ENCODE data around the gene LGALS9.
"Not testable (repeated sequence)": the region's sequence is repeated elsewhere in the genome, so short reads cannot be mapped to it uniquely, and the experiment has no call there.

Gene LGALS9

DNA sequence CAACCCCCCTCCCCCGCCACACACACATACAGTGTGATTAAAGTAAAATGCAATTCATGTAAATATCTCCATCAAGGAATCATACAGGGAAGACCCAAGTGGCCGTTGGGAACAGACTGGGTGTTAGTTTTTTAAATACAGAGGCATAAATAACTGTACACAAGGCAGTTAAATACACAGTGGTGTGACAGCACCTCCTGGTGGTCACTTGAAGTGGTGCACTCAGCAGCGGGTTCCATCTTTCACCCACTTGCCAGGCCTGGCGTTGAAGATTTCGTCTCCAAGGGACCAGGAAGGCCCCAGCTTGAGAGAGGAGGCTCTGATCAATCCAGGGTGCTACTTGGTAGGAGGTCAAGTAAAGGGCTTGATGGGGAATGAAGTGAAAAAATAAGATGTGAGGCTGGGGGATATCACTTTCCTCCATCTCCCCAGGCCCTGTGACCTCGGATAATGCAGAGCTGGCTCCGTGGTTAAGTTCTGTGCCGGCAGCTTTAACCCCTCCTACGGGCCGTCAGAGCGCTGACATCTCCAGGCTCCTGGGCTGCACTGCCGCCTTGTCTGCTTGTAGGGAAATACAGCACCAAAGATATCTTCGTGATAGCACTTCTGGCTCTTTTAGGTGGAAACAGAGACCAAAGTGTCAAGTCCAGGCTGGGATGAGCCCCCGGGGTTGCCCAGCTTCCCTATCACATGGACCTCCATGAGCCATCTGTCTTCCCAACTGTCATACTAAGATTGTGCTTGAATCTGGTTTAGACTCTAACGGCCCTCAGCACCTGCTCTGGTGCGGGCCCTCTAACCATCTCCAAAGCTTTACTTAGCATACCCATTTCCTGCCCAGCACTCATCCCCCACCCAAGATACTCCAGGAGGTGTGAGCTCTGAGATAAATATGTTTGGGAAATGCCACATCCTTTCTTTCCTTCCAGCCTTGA lies 20.7 kb downstream of the LGALS9 start:
- H3K27ac ChIP-seq (ENCODE audit: low read length) = no peak overlapping the region
- H3K4me2 ChIP-seq (ENCODE audit: low read length) = no peak overlapping the region
- no peaks in the 10 kb centered on the region for H3K79me2 ChIP-seq (ENCODE audit: low read length)
- no peaks in the 10 kb centered on the region for H3K36me3 ChIP-seq (replicated peaks; ENCODE audit: low read depth, low read length)
- H3K9ac ChIP-seq (ENCODE audit: low read length) = no peak overlapping the region
- H2AFZ ChIP-seq (ENCODE audit: low read depth, low read length) = no peak overlapping the region
- no peaks in the 10 kb centered on the region for H4K20me1 ChIP-seq (ENCODE audit: insufficient read depth, low read length)
- TF ChIP-seq, protein P1, sequence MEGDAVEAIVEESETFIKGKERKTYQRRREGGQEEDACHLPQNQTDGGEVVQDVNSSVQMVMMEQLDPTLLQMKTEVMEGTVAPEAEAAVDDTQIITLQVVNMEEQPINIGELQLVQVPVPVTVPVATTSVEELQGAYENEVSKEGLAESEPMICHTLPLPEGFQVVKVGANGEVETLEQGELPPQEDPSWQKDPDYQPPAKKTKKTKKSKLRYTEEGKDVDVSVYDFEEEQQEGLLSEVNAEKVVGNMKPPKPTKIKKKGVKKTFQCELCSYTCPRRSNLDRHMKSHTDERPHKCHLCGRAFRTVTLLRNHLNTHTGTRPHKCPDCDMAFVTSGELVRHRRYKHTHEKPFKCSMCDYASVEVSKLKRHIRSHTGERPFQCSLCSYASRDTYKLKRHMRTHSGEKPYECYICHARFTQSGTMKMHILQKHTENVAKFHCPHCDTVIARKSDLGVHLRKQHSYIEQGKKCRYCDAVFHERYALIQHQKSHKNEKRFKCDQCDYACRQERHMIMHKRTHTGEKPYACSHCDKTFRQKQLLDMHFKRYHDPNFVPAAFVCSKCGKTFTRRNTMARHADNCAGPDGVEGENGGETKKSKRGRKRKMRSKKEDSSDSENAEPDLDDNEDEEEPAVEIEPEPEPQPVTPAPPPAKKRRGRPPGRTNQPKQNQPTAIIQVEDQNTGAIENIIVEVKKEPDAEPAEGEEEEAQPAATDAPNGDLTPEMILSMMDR (IDR thresholded peaks at IDR 0.05; ENCODE audit: low read depth, low read length) = peak; percentile 63
- TF ChIP-seq EZH2phosphoT487 (IDR thresholded peaks at IDR 0.05; ENCODE audit: low read depth) = no peak
- no peak overlapping the region for H3K4me3 ChIP-seq (ENCODE audit: low read length)
- H3K27me3 ChIP-seq (ENCODE audit: low read depth, low read length) = no peaks in the 10 kb centered on the region; the same call in 1 of the 2 replicates
- no peaks in the 10 kb centered on the region for H3K9me3 ChIP-seq (ENCODE audit: insufficient read depth, low read length)
- H3K4me1 ChIP-seq (ENCODE audit: low read length) = no peaks in the 10 kb centered on the region

DNA sequence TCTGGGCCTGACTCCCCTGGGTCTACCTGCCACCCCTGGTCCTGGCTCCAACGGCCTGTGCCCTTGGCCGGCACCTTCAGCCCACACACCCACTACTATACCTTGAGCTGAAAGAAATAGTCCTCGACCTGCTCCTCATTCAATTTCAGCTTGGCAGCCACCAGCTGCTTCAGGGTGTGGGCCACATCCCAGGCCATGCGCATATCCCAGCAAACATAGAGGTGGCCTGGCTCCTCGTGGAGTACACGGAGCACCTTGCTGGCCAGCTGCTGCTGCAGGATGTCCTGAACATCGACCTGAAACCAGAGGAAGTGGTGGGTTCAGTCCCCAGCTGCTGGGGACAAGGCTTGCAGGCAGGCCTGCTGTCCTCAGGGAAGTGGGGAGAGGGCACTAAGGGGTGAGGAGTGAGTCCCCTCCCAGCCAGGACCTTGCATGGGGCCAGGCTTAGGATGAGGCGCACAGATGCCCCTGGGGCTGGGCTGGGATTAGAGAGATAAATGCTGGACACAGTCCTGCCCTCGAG lies 22.5 kb downstream of the LGALS9 start:
- not testable (repeated sequence) for H3K4me2 ChIP-seq (ENCODE audit: low read length); H3K9me3 ChIP-seq (ENCODE audit: insufficient read depth, low read length); H3K9ac ChIP-seq (ENCODE audit: low read length); H4K20me1 ChIP-seq (ENCODE audit: insufficient read depth, low read length); H3K27me3 ChIP-seq (ENCODE audit: low read depth, low read length); H3K27ac ChIP-seq (ENCODE audit: low read length); H2AFZ ChIP-seq (ENCODE audit: low read depth, low read length); H3K36me3 ChIP-seq (replicated peaks; ENCODE audit: low read depth, low read length); H3K4me1 ChIP-seq (ENCODE audit: low read length); H3K79me2 ChIP-seq (ENCODE audit: low read length); H3K4me3 ChIP-seq (ENCODE audit: low read length)

DNA sequence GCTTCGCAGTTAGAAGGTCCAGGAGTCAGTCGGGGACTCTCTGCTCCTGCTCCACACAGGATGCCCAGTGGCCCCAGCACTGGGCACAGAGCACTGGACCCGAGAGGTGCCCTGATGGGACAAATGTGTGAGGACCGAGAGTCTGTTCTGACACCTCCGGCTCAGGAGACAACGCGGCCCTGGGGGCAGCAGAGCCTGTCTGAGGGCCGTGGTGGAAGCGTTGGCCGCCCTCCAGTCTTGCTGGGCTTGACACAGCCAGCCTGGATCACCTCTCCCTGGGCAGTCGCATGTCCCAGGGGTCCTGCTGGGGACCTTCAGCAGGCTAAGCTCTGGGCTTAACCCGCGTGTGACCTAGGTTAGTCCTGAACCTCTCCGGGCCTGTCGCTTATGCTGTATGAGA lies 23.1 kb downstream of the LGALS9 start:
- Histone ChIP-seq H3K27ac (ENCODE audit: low read length) (no peak overlapping the region), H2AFZ (ENCODE audit: low read depth, low read length) (peak overlapping the region; percentile 86), H3K79me2 (ENCODE audit: low read length) (no peaks in the 10 kb centered on the region), H3K27me3 (ENCODE audit: low read depth, low read length) (no peaks in the 10 kb centered on the region), H3K4me1 (ENCODE audit: low read length) (no peaks in the 10 kb centered on the region), H3K4me2 (ENCODE audit: low read length) (peak overlapping the region; percentile 31), H3K36me3 (replicated peaks; ENCODE audit: low read depth, low read length) (no peaks in the 10 kb centered on the region), H3K9me3 (ENCODE audit: insufficient read depth, low read length) (no peaks in the 10 kb centered on the region), H4K20me1 (ENCODE audit: insufficient read depth, low read length) (no peaks in the 10 kb centered on the region), H3K4me3 (ENCODE audit: low read length) (no peak overlapping the region), H3K9ac (ENCODE audit: low read length) (no peak overlapping the region)
- TF ChIP-seq, protein P1 (IDR thresholded peaks at IDR 0.05; ENCODE audit: low read depth, low read length) = no peak
- no peak for TF ChIP-seq EZH2phosphoT487 (IDR thresholded peaks at IDR 0.05; ENCODE audit: low read depth)

DNA sequence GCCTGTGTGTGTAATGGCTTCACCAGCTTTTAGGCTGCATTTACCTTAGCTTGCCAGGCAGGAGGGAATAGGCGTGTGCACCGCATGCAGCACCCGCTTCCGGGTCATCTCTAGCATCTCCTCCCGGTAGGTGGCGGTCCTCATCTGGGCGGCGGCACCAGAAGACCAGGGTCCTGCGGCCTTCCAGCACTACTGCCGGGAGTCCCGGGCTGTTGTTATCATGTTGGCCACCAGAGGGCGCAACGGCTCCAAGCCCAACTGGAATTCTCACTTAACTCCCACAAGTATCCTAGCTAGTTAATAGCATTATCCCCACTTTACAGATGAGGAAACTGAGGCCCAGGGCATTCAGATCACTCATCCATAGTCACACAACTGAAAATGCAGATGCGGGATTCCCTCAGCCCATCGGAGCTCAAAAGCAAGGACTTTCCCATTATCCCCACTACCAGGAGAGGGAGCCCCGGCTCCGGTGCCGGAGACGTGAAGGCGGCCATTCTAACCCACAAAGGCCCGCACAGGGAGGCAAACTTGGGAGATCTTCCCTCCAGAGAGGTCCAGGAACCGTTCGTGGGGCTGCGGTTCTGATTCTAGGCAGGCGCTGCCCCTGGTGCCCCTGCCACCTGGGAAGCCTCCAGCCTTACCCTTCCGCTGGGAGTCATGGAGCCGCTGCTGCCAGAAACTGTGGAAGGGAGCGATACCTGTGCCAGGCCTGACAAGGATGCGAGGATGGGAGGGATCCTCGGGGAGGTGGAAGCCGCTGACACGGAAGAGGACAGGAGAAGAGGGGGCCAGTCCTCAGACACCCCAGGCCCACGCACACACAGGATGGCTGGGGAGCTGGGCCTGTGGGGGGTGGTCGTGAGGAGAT lies 23.9 kb downstream of the LGALS9 start:
- TF ChIP-seq EZH2phosphoT487 (IDR thresholded peaks at IDR 0.05; ENCODE audit: low read depth) = no peak
- TF ChIP-seq, protein P1 (IDR thresholded peaks at IDR 0.05; ENCODE audit: low read depth, low read length) = peak; percentile 92
- no peak overlapping the region for H3K4me3 ChIP-seq (ENCODE audit: low read length)
- H3K79me2 ChIP-seq (ENCODE audit: low read length) = no peaks in the 10 kb centered on the region
- no peaks in the 10 kb centered on the region for H3K27me3 ChIP-seq (ENCODE audit: low read depth, low read length)
- peak overlapping the region; percentile 31 for H3K4me2 ChIP-seq (ENCODE audit: low read length)
- H3K27ac ChIP-seq (ENCODE audit: low read length) = no peak overlapping the region
- no peaks in the 10 kb centered on the region for H3K4me1 ChIP-seq (ENCODE audit: low read length)
- no peaks in the 10 kb centered on the region for H3K9me3 ChIP-seq (ENCODE audit: insufficient read depth, low read length)
- H3K36me3 ChIP-seq (replicated peaks; ENCODE audit: low read depth, low read length) = no peaks in the 10 kb centered on the region
- peak overlapping the region; percentile 86 for H2AFZ ChIP-seq (ENCODE audit: low read depth, low read length)
- no peaks in the 10 kb centered on the region for H4K20me1 ChIP-seq (ENCODE audit: insufficient read depth, low read length)
- no peak overlapping the region for H3K9ac ChIP-seq (ENCODE audit: low read length)

DNA sequence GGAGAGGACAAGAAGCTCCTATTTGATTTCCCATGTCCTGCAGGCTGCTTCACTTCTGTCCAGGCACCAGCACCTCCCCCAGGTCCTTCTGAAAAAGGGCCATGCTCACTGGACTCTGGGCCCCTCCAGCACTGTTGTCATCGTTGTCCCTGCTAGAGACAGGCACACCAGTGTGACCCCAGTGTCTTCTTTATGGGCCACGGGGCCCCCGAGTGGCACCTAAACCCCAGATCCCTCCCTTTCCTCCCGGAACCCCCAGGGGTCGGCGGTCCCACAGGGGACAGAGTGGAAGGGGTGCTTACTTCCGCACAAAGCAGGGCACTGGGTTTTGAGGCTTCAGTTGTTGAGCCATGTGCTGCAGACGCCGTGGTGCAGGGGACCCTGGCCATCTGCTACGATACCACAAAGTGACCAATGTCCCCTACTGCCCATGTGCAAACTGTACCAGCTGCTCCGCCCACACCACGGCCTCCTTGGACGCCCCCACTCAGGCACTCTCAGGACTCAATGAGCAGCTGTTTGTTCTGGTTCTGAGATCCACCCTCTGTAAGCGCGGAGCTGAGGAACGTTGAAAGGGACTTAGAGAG lies 24.6 kb downstream of the LGALS9 start:
- H3K36me3 ChIP-seq (replicated peaks; ENCODE audit: low read depth, low read length); H3K27me3 ChIP-seq (ENCODE audit: low read depth, low read length); H3K4me3 ChIP-seq (ENCODE audit: low read length); H3K79me2 ChIP-seq (ENCODE audit: low read length); H3K27ac ChIP-seq (ENCODE audit: low read length); H3K4me2 ChIP-seq (ENCODE audit: low read length); H3K9ac ChIP-seq (ENCODE audit: low read length); H3K9me3 ChIP-seq (ENCODE audit: insufficient read depth, low read length); H2AFZ ChIP-seq (ENCODE audit: low read depth, low read length); H3K4me1 ChIP-seq (ENCODE audit: low read length); H4K20me1 ChIP-seq (ENCODE audit: insufficient read depth, low read length): not testable (repeated sequence)

DNA sequence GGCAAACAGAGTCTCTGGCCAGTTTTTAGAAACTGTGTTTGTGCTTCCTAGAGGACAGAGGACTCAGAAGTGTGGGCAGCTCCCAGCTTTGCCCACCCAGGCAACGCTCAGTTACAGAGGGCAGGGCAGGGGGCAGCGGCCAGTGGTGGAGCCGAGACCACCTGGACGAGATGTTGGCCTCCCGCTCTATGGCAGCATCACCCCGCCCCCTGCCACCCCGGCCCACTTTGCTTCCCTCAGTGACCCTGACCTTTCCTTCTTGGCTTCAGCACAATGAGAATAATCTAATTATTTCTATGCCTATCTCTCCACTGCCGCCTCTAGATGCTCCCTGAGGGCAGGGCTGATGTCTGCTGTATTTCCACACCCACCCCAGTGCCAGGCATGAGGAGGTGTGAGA lies 25.6 kb downstream of the LGALS9 start:
- H3K4me3 ChIP-seq (ENCODE audit: low read length); H3K36me3 ChIP-seq (replicated peaks; ENCODE audit: low read depth, low read length); H3K9ac ChIP-seq (ENCODE audit: low read length); H4K20me1 ChIP-seq (ENCODE audit: insufficient read depth, low read length); H3K4me2 ChIP-seq (ENCODE audit: low read length); H2AFZ ChIP-seq (ENCODE audit: low read depth, low read length); H3K4me1 ChIP-seq (ENCODE audit: low read length); H3K27me3 ChIP-seq (ENCODE audit: low read depth, low read length); H3K9me3 ChIP-seq (ENCODE audit: insufficient read depth, low read length); H3K27ac ChIP-seq (ENCODE audit: low read length); H3K79me2 ChIP-seq (ENCODE audit: low read length): not testable (repeated sequence)
